Trophoblast cell (in vitro differentiated cells and primary cell): Measurements from ENCODE around the gene BCO1.

ENCODE experiments used
- DNase-seq, 2 donors: peaks; one replicate each; pipeline ENCODE4 v3.0.0-alpha.2; 2016
- H2AFZ ChIP-seq: 2 replicates; pipeline ENCODE4 v1.6.1; 2013; ENCODE audit warnings: low read length, moderate library complexity, mild to moderate bottlenecking; ENCODE audit not compliant: insufficient read depth, poor library complexity
- H2AK5ac ChIP-seq: 2 replicates; pipeline ENCODE4 v1.6.1; 2013; ENCODE audit warnings: mild to moderate bottlenecking, low read length
- H2BK120ac ChIP-seq: 2 replicates; pipeline ENCODE4 v1.6.1; 2013; ENCODE audit warnings: low read length, mild to moderate bottlenecking, moderate library complexity; ENCODE audit not compliant: insufficient read depth, poor library complexity
- H2BK12ac ChIP-seq: 2 replicates; pipeline ENCODE4 v1.6.1; 2013; ENCODE audit warnings: mild to moderate bottlenecking, low read length, moderate library complexity
- H2BK5ac ChIP-seq: 2 replicates; pipeline ENCODE4 v1.6.1; 2013; ENCODE audit warnings: low read length, low read depth, moderate library complexity, mild to moderate bottlenecking; ENCODE audit not compliant: poor library complexity
- H3K14ac ChIP-seq: 2 replicates; pipeline ENCODE4 v1.6.1; 2013; ENCODE audit warnings: mild to moderate bottlenecking, low read length
- H3K18ac ChIP-seq: 2 replicates; pipeline ENCODE4 v1.6.1; 2013; ENCODE audit warnings: mild to moderate bottlenecking, low read length
- H3K23ac ChIP-seq: 2 replicates; pipeline ENCODE4 v1.6.1; 2013; ENCODE audit warnings: low read length
- H3K27ac ChIP-seq: 2 replicates; pipeline ENCODE4 v1.5.1; 2013; ENCODE audit warnings: low read depth, mild to moderate bottlenecking, inconsistent platforms, low read length, moderate library complexity
- H3K27me3 ChIP-seq: 2 replicates; pipeline ENCODE4 v1.6.1; 2013; ENCODE audit warnings: inconsistent platforms, mild to moderate bottlenecking, low read length, moderate library complexity; ENCODE audit not compliant: insufficient read depth
- H3K36me3 ChIP-seq, 2 experiments: 1 replicate in 1 of 2; 2 replicates in 1 of 2; pipeline ENCODE4 v1.6.1; 2013; ENCODE audit warnings: low read length in 2 of 2, mild to moderate bottlenecking in 2 of 2, moderate library complexity in 1 of 2; ENCODE audit not compliant: insufficient read depth in 2 of 2, control insufficient read depth in 1 of 2
- H3K4ac ChIP-seq: 2 replicates; pipeline ENCODE4 v1.6.1; 2013; ENCODE audit warnings: low read depth, mild to moderate bottlenecking, low read length, moderate library complexity
- H3K4me1 ChIP-seq, 2 experiments: 1 replicate in 1 of 2; 2 replicates in 1 of 2; pipeline ENCODE4 v1.6.1; 2013; ENCODE audit warnings: low read length in 2 of 2, mild to moderate bottlenecking in 2 of 2, moderate library complexity in 1 of 2; ENCODE audit not compliant: insufficient read depth in 2 of 2, control insufficient read depth in 1 of 2
- H3K4me2 ChIP-seq: 2 replicates; pipeline ENCODE4 v1.6.1; 2013; ENCODE audit warnings: inconsistent platforms, mild to moderate bottlenecking, low read length, moderate library complexity
- H3K4me3 ChIP-seq: 2 replicates; pipeline ENCODE4 v1.5.1; 2013; ENCODE audit warnings: mild to moderate bottlenecking, low read depth, low read length, inconsistent platforms
- H3K79me1 ChIP-seq: one replicate; pipeline ENCODE4 v1.6.1; 2013; ENCODE audit warnings: low read length
- H3K79me2 ChIP-seq: 2 replicates; pipeline ENCODE4 v1.6.1; 2013; ENCODE audit warnings: low read length, mild to moderate bottlenecking; ENCODE audit not compliant: control insufficient read depth, insufficient read depth, poor library complexity
- H3K9ac ChIP-seq: 2 replicates; pipeline ENCODE4 v1.6.1; 2013; ENCODE audit warnings: mild to moderate bottlenecking, low read length
- H3K9me3 ChIP-seq: 2 replicates; pipeline ENCODE4 v1.6.1; 2013; ENCODE audit warnings: low read depth, mild to moderate bottlenecking, control low read depth, inconsistent platforms, low read length; ENCODE audit not compliant: insufficient read depth
- H4K12ac ChIP-seq: 2 replicates; pipeline ENCODE4 v1.6.1; 2013; ENCODE audit warnings: low read depth, mild to moderate bottlenecking, low read length, moderate library complexity
- H4K8ac ChIP-seq: 2 replicates; pipeline ENCODE4 v1.6.1; 2013; ENCODE audit warnings: low read depth, mild to moderate bottlenecking, low read length, moderate library complexity
- H4K91ac ChIP-seq: one replicate; pipeline ENCODE4 v1.6.1; 2013; ENCODE audit warnings: low read depth, mild to moderate bottlenecking, low read length, moderate library complexity
- WGBS: extraction: QIAGEN DNeasy Blood & Tissue Kit; methylation state at CpG from one replicate; pipeline ENCODE4 v1.1.7; 2013; ENCODE audit warnings: missing lambda C conversion rate; ENCODE audit not compliant: insufficient read length, insufficient coverage; ENCODE audit errors: extremely low coverage; 5-methylcytosine and 5-hydroxymethylcytosine counted together

The BCO1 gene

DNA sequence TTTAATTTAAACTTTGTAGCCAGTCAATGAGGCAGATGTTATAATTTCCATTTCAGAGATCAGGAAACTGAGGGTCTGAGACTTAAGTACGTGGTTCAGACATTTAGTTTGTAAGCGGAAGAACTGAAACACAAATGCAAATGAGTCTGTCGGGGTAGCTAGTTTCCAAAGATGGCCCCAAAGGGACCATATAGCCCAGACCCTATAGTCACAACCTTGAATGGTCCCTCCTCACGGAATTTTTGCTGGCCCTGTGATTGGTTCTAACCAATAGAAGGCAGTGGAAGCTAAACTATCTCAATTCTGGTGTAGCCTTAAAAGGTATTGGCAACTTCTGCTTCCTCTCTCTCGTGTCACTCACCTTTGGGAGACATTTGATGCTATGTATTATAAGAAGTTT is 7.5 kb upstream of the BCO1 start:
- no peak for DNase-seq
- H3K9me3 ChIP-seq: peaks cover 2% of the 10 kb centered on the region
- no peak overlapping the region for H4K8ac ChIP-seq
- H2BK120ac ChIP-seq: no peak overlapping the region
- H4K91ac ChIP-seq: no peak overlapping the region
- no peak overlapping the region for H3K4me2 ChIP-seq
- no peak overlapping the region for H3K23ac ChIP-seq
- WGBS: no CpG with 5 or more reads among the region's 5 CpGs
- no peak overlapping the region for H2BK5ac ChIP-seq
- H3K79me1 ChIP-seq: no peaks in the 10 kb centered on the region
- H3K4ac ChIP-seq: no peak overlapping the region
- H3K27me3 ChIP-seq: no peaks in the 10 kb centered on the region
- no peak overlapping the region for H3K14ac ChIP-seq
- H3K36me3 ChIP-seq: no peaks in the 10 kb centered on the region
- no peak overlapping the region for H3K4me3 ChIP-seq
- H2AK5ac ChIP-seq: no peak overlapping the region
- H3K79me2 ChIP-seq: no peaks in the 10 kb centered on the region
- H3K4me1 ChIP-seq: no peaks in the 10 kb centered on the region
- H2AFZ ChIP-seq: no peak overlapping the region
- H2BK12ac ChIP-seq: no peak overlapping the region
- H4K12ac ChIP-seq: no peak overlapping the region
- no peak overlapping the region for H3K18ac ChIP-seq
- no peak overlapping the region for H3K9ac ChIP-seq
- H3K27ac ChIP-seq: no peak overlapping the region

- DNase-seq: no peak
- H3K27me3 ChIP-seq: no peaks in the 10 kb centered on the region
- no peaks in the 10 kb centered on the region for H3K79me2 ChIP-seq
- no peak overlapping the region for H2AFZ ChIP-seq
- no peak overlapping the region for H3K4me3 ChIP-seq
- no peak overlapping the region for H3K4ac ChIP-seq
- H3K23ac ChIP-seq: no peak overlapping the region
- no peak overlapping the region for H4K8ac ChIP-seq
- H2BK120ac ChIP-seq: no peak overlapping the region
- H2BK12ac ChIP-seq: no peak overlapping the region
- no peaks in the 10 kb centered on the region for H3K36me3 ChIP-seq
- no peak overlapping the region for H3K4me2 ChIP-seq
- H3K18ac ChIP-seq: no peak overlapping the region
- H4K12ac ChIP-seq: no peak overlapping the region
- H2AK5ac ChIP-seq: no peak overlapping the region
- WGBS: no CpG with 5 or more reads among the region's 8 CpGs
- H3K4me1 ChIP-seq: no peaks in the 10 kb centered on the region
- H3K27ac ChIP-seq: no peak overlapping the region
- no peak overlapping the region for H3K9ac ChIP-seq
- no peak overlapping the region for H2BK5ac ChIP-seq
- H3K9me3 ChIP-seq: no peaks in the 10 kb centered on the region
- no peak overlapping the region for H4K91ac ChIP-seq
- H3K79me1 ChIP-seq: no peaks in the 10 kb centered on the region
- no peak overlapping the region for H3K14ac ChIP-seq
These were observed 5.6 kb upstream of the BCO1 start for GRCh38 chr16:81232740-81233367.

DNA sequence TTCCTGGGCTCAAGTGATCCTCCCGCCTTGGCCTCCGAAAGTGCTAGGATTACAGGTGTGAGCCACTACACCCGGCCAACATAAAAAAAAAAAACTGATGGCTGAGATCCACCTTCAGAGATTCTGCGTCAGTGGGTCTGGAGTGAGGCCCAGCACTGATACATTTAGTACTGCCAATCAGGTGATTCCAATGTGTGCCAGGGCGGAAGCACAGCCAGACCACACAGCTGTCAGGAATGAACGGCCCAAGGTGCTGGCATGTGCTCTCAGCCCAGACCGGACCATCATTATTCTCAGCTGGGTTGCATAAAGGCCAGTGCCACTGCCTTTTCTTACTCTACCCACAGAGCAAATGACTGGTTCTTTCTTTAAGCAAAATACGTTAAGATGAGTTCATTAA is 1.2 kb upstream of the BCO1 start:
- H4K91ac ChIP-seq: no peak overlapping the region
- H3K27ac ChIP-seq: no peak overlapping the region

GRCh38 chr16:81237942-81238295 is 570 bp upstream of the BCO1 start:
- Histone ChIP-seq H3K36me3 (no peaks in the 10 kb centered on the region), H3K79me2 (no peaks in the 10 kb centered on the region)

More for the DNA sequence above, 1.2 kb upstream of the BCO1 start:
- Histone ChIP-seq H3K36me3 (no peaks in the 10 kb centered on the region), H2AK5ac (no peak overlapping the region), H3K9me3 (peaks cover 2% of the 10 kb centered on the region), H3K18ac (no peak overlapping the region), H3K23ac (no peak overlapping the region), H2AFZ (no peak overlapping the region), H2BK12ac (no peak overlapping the region), H4K8ac (no peak overlapping the region), H3K79me1 (no peaks in the 10 kb centered on the region), H3K79me2 (no peaks in the 10 kb centered on the region), H3K4me2 (no peak overlapping the region), H2BK5ac (no peak overlapping the region), H4K12ac (peak overlapping the region; percentile 26), H2BK120ac (no peak overlapping the region), H3K4ac (no peak overlapping the region), H3K4me1 (no peaks in the 10 kb centered on the region), H3K27me3 (no peaks in the 10 kb centered on the region), H3K4me3 (no peak overlapping the region), H3K9ac (no peak overlapping the region), H3K14ac (no peak overlapping the region)
- no peak for DNase-seq
- no CpG with 5 or more reads among the region's 8 CpGs for WGBS

More at GRCh38 chr16:81237942-81238295, 570 bp upstream of the BCO1 start:
- Histone ChIP-seq H2AK5ac (no peak overlapping the region), H2BK120ac (no peak overlapping the region), H3K4ac (no peak overlapping the region), H4K8ac (no peak overlapping the region), H3K18ac (no peak overlapping the region), H2BK5ac (no peak overlapping the region), H3K14ac (no peak overlapping the region), H2BK12ac (no peak overlapping the region), H3K9me3 (peaks cover 2% of the 10 kb centered on the region), H2AFZ (no peak overlapping the region), H3K23ac (no peak overlapping the region), H3K9ac (no peak overlapping the region), H3K4me1 (no peaks in the 10 kb centered on the region), H3K79me1 (no peaks in the 10 kb centered on the region), H4K91ac (no peak overlapping the region), H3K27me3 (no peaks in the 10 kb centered on the region), H4K12ac (no peak overlapping the region), H3K4me3 (no peak overlapping the region), H3K4me2 (no peak overlapping the region), H3K27ac (no peak overlapping the region)
- WGBS: no CpG with 5 or more reads among the region's 10 CpGs
- DNase-seq: no peak
